OCI-LY7 (cell line): ENCODE results near the gene TRAF3IP1. TPM values are rescaled to one million over a fixed set of nuclear protein-coding genes. Genes with fewer than 3 reads are reported as not detected.

ENCODE experiments used
- BruUV-seq: library from RNA; stranded (reverse); fragments of 400-500 nt; replicated peaks from 2 replicates; lab custom pipeline; 2021; lab: Mats Ljungman, UMichigan
- CTCF ChIA-PET: fragments of 300-600 bp; sonication (Branson Sonifier 250); formaldehyde crosslinking; loops from one replicate; lab custom pipeline; 2022; ENCODE audit warnings: antibody characterized with exemption; ENCODE audit not compliant: unreplicated experiment; lab: Charles Lee
- POLR2A ChIA-PET: fragments of 300-600 bp; sonication (Branson Sonifier 250); formaldehyde crosslinking; loops from one replicate; lab custom pipeline; 2022; ENCODE audit warnings: antibody characterized with exemption; lab: Charles Lee
- DNase-seq: peaks from one replicate; pipeline ENCODE4 v3.0.0-alpha.2; 2015; ENCODE audit warnings: low spot score
- H2AFZ ChIP-seq: fragments of 200-600 bp; sonication (generic), shearing (Covaris generic); 2 replicates; pipeline ENCODE4 v1.6.1; 2014; ENCODE audit warnings: mild to moderate bottlenecking, antibody characterized with exemption, low read length, moderate library complexity
- H3K27ac ChIP-seq: fragments of 200-600 bp; sonication (generic); 2 replicates; pipeline ENCODE4 v1.5.1; 2014; ENCODE audit warnings: mixed run types, low read depth, mild to moderate bottlenecking, moderate library complexity, low read length, inconsistent platforms; ENCODE audit not compliant: poor library complexity, severe bottlenecking
- H3K36me3 ChIP-seq: fragments of 200-600 bp; sonication (generic); 2 replicates; pipeline ENCODE4 v1.6.1; 2014; ENCODE audit warnings: mild to moderate bottlenecking, antibody characterized with exemption, low read length, moderate library complexity, mixed read lengths; ENCODE audit not compliant: insufficient read depth
- H3K4me1 ChIP-seq: fragments of 200-600 bp; sonication (generic); 2 replicates; pipeline ENCODE4 v1.5.1; 2014; ENCODE audit warnings: mild to moderate bottlenecking, low read length; ENCODE audit not compliant: insufficient read depth, poor library complexity, severe bottlenecking
- H3K4me2 ChIP-seq: fragments of 200-600 bp; sonication (generic); 2 replicates; pipeline ENCODE4 v1.6.1; 2014; ENCODE audit warnings: mild to moderate bottlenecking, low read length
- H3K4me3 ChIP-seq: fragments of 200-600 bp; sonication (generic); 2 replicates; pipeline ENCODE4 v1.5.1; 2014; ENCODE audit warnings: mild to moderate bottlenecking, low read depth, low read length; ENCODE audit not compliant: poor library complexity, severe bottlenecking
- H3K79me2 ChIP-seq: fragments of 200-600 bp; sonication (generic); 2 replicates; pipeline ENCODE4 v1.6.1; 2016; ENCODE audit warnings: low read depth, mild to moderate bottlenecking, low read length, moderate library complexity, mixed read lengths; ENCODE audit not compliant: insufficient read depth
- H3K9me2 ChIP-seq: fragments of 200-600 bp; sonication (generic); 2 replicates; pipeline ENCODE4 v1.6.1; 2016; ENCODE audit warnings: mild to moderate bottlenecking, low read length, mixed read lengths; ENCODE audit not compliant: insufficient read depth
- H3K9me3 ChIP-seq: fragments of 200-600 bp; sonication (generic); 2 replicates; pipeline ENCODE4 v1.6.1; 2014; ENCODE audit warnings: mild to moderate bottlenecking, mixed run types, low read length, mixed read lengths
- H4K20me1 ChIP-seq: fragments of 200-600 bp; sonication (generic); 2 replicates; pipeline ENCODE4 v1.6.1; 2014; ENCODE audit warnings: mild to moderate bottlenecking, antibody characterized with exemption, low read length, moderate library complexity, mixed read lengths; ENCODE audit not compliant: insufficient read depth
- CTCF ChIP-seq: fragments of 200-600 bp; sonication (generic); conservative IDR thresholded peaks from 2 replicates; pipeline ENCODE4 v1.5.1; 2014; ENCODE audit warnings: mild to moderate bottlenecking, antibody characterized with exemption, low read length, moderate library complexity, mixed read lengths
- EZH2phosphoT487 ChIP-seq: fragments of 200-600 bp; sonication (generic); IDR thresholded peaks from 2 replicates; pipeline ENCODE4 v1.6.1; 2018; ENCODE audit warnings: low read depth, borderline replicate concordance, mild to moderate bottlenecking, mixed run types, antibody characterized with exemption, low read length, moderate library complexity, mixed read lengths
- intact Hi-C: fragments of 100-400 bp; cut with micrococcal nuclease; formaldehyde crosslinking; loops from one replicate; pipeline ENCODE4 v1.10.0; 2022; ENCODE audit not compliant: unreplicated experiment
- total RNA-seq, 2 experiments: library from RNA; depleted of rRNA in 1 of 2; stranded (reverse); fragments of >200 nt in 1 of 2; shearing (Covaris generic) in 1 of 2; gene quantifications; 2 replicates each; pipeline ENCODE4 v1.2.3, GENCODE V29; 2014 to 2022

The TRAF3IP1 gene
- total RNA-seq, 2 experiments from 2014 or later = 8.2 to 13.8 TPM

GRCh38 chr2:238282861-238283738 lies 37.2 kb upstream of the TRAF3IP1 start:
- peaks cover 7% of the 10 kb centered on the region; the same call in 1 of the 2 replicates for H3K36me3 ChIP-seq
- H2AFZ ChIP-seq = no peak overlapping the region
- H3K4me1 ChIP-seq = peaks cover 28% of the 10 kb centered on the region
- H4K20me1 ChIP-seq = peaks cover 11% of the 10 kb centered on the region
- no peaks in the 10 kb centered on the region for H3K9me3 ChIP-seq
- no peak overlapping the region for H3K4me3 ChIP-seq
- intact Hi-C loops = no loop called here
- no TSS peak for BruUV-seq
- TF ChIP-seq CTCF (no peak), EZH2phosphoT487 (no peak)
- peaks cover 33% of the 10 kb centered on the region for H3K79me2 ChIP-seq
- peak overlapping the region; percentile 43 for H3K4me2 ChIP-seq
- ChIA-PET POLR2A (interaction anchor here (1.0 kb wide), 1 partner anchor 570 kb away, joined by 3 read pairs; no protein-coding TSS in a partner anchor), CTCF (no interaction called here)
- H3K9me2 ChIP-seq = no peaks in the 10 kb centered on the region
- peak; percentile 48 for DNase-seq
- H3K27ac ChIP-seq = no peak overlapping the region

- POLR2A ChIA-PET = interaction anchor here (0.8 kb wide), 1 partner anchor 56 kb away, joined by 3 read pairs; no protein-coding TSS in a partner anchor
- Histone ChIP-seq H3K9me3 (no peaks in the 10 kb centered on the region), H3K36me3 (peaks cover 7% of the 10 kb centered on the region; the same call in 1 of the 2 replicates), H3K4me1 (peaks cover 29% of the 10 kb centered on the region), H3K9me2 (no peaks in the 10 kb centered on the region), H3K4me2 (no peak overlapping the region), H3K4me3 (no peak overlapping the region), H3K27ac (no peak overlapping the region), H3K79me2 (peaks cover 33% of the 10 kb centered on the region), H4K20me1 (peaks cover 11% of the 10 kb centered on the region), H2AFZ (no peak overlapping the region)
- no TSS peak for BruUV-seq
- intact Hi-C loops = no loop called here
- TF ChIP-seq CTCF = no peak
- CTCF ChIA-PET = interaction anchor here (1.2 kb wide), 1 partner anchor 9 kb away, joined by 3 read pairs; no protein-coding TSS in a partner anchor
- no peak for DNase-seq
Observed at GRCh38 chr2:238284802-238285515, 35.4 kb upstream of the TRAF3IP1 start.
